Measurements from ENCODE around the gene FSIP1.

GRCh38 chr15:39663704-39664250 lies 118.9 kb downstream of the FSIP1 start:
- no peak for TF ChIP-seq CTCF (IDR thresholded peaks at IDR 0.05)
- TF ChIP-seq POLR2A (IDR thresholded peaks at IDR 0.05) = no peak
